H54 (cell line): ENCODE results near the gene JAZF1.

ENCODE experiments used
- DNase-seq: peaks from one replicate; pipeline ENCODE4 v3.0.0; 2011; ENCODE audit warnings: low spot score, mixed read lengths; ENCODE audit not compliant: insufficient read length
- FAIRE-seq: peaks from 3 replicates; lab custom pipeline; 2011; peaks lifted over from hg19 to GRCh38; lab: Jason Lieb, UNC
- POLR2A ChIP-seq: IDR thresholded peaks from 2 replicates; pipeline ENCODE4 v1.6.1; 2011; ENCODE audit warnings: low read depth, mild to moderate bottlenecking, low read length

Gene JAZF1

DNA sequence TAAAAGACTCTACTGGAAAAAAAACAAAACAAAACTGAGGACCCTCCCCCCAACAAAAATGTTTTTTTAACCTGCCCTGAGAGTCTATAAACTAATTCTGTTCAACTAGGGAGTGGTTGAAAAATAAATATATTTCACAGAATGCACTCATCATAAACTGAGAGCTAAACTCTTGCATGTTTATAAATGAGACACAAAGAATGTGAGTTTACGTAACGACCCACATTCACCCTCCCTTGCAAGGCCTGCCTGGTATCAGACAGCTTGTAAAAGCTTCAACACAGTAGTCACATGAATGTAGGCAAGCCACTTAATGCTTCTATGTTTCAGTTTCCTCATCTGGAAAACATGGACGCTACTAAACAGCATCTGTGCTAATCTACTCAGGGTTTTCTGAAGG, 50.3 kb downstream of the JAZF1 start:
- no peak for TF ChIP-seq POLR2A
- FAIRE-seq (no peak), DNase-seq (no peak)

- FAIRE-seq: no peak
- DNase-seq: no peak
- no peak for TF ChIP-seq POLR2A
Measured at GRCh38 chr7:28128608-28129007, 52.0 kb downstream of the JAZF1 start.

DNA sequence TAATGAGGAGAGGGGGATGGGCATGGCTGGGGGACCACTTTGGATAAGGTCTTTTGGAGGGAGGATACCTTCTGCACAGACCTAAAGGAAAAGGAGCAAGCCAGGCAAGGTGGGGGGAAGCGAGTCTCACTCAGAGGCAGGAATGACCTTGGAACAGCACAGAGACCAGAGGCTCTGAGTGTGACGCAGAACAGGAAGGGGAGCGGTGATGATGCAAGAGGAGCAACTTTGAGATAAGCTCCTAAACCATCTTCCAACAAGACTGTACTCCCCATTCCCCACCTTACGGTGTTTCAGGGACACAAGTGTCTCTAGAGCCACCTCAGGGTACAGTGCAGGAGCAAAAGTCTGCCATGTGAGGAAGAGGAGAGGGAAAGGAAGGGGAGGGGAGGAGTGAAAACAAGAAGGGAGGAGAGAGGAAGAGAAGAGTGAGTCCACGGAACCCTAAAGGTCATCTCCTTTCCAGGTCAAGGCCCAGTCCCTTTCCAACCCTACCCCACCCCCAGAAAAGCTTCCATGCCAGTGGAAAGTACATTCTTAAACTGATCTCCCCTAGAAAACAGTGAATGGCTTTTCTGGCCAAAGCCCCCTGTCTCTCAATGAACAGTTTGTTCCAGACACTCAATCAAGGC, 54.1 kb downstream of the JAZF1 start:
- no peak for DNase-seq
- no peak for FAIRE-seq
- no peak for TF ChIP-seq POLR2A

GRCh38 chr7:28125431-28126409, 54.9 kb downstream of the JAZF1 start:
- TF ChIP-seq POLR2A: no peak
- FAIRE-seq: no peak
- no peak for DNase-seq

DNA sequence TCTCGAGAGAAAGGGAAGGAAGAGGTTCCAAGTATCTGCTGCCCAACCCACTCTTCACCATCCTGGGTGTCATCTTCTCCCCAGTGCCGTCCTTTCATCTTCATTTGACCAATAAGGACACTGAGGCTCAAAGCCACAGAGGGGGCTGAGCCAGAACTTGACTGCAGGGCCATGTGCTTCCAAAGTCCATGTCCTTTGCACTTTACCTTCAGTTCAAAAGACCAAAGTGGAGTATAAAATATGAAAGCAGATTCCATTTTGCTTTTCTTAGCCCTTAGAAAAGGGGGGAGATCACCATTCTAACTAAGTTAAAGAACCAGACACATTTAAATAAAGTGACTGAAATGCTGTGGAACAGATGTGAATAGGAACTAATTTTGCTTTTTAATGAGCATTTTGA, 56.2 kb downstream of the JAZF1 start:
- no peak for TF ChIP-seq POLR2A
- DNase-seq (no peak), FAIRE-seq (no peak)

GRCh38 chr7:28123752-28124151, 56.8 kb downstream of the JAZF1 start:
- no peak for TF ChIP-seq POLR2A
- no peak for DNase-seq
- FAIRE-seq: no peak

GRCh38 chr7:28121496-28121895, 59.1 kb downstream of the JAZF1 start:
- no peak for TF ChIP-seq POLR2A
- FAIRE-seq (no peak), DNase-seq (no peak)

GRCh38 chr7:28116041-28116440, 64.6 kb downstream of the JAZF1 start:
- DNase-seq (no peak), FAIRE-seq (no peak)

GRCh38 chr7:28115261-28115660, 65.3 kb downstream of the JAZF1 start:
- no peak for TF ChIP-seq POLR2A
- DNase-seq (no peak), FAIRE-seq (no peak)

More at GRCh38 chr7:28116041-28116440, 64.6 kb downstream of the JAZF1 start:
- TF ChIP-seq POLR2A: no peak

DNA sequence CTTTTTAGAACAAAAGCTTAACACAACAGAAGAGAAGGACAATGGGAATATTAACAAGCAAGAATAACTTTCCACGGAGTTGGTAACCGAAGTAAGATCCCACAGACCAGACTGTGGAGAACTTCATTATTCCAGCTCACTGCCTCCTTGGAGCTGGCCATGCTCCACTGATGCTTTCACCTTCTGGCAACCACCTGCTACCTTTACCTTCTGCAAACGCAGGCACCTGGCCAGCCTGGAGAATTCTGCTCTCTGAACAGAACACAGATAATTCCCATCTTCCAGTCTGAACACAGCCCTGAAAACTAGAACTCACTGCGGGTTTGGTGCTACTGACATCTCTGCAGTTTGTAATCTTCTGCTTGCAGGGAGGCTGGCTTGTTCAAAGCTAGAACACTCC, 66.5 kb downstream of the JAZF1 start:
- no peak for TF ChIP-seq POLR2A
- FAIRE-seq (no peak), DNase-seq (no peak)

DNA sequence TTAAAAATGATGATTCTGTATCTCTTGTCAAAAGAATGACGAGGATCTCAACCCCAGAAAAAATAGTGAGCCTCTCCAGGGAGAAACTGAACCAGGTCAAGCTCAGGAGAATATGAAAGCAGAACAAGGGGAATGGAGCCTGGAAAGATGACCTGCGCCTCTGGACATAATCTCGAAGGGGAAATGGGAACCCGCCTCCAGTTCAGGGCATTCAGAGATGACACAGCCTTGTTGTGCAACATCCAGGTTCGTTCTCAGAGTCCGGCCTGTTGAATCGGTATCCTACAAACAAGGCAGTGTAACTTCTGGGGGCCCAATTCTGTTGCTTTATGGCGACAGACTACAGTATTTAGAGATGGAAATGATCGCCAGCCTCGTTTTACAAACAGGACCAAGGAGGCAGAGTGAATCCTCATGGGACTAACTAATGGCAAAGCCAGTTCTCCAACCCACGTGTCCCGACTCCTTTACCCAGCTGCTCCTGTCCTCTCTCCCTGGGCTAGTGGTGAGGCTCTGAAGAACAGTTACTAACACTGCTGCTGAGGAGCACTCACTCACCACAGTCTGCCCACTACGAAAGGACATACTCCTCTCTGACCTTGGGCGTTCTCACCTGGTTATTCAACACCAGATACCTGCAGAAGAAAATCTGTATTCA, 67.6 kb downstream of the JAZF1 start:
- no peak for TF ChIP-seq POLR2A
- FAIRE-seq: no peak
- DNase-seq: no peak

DNA sequence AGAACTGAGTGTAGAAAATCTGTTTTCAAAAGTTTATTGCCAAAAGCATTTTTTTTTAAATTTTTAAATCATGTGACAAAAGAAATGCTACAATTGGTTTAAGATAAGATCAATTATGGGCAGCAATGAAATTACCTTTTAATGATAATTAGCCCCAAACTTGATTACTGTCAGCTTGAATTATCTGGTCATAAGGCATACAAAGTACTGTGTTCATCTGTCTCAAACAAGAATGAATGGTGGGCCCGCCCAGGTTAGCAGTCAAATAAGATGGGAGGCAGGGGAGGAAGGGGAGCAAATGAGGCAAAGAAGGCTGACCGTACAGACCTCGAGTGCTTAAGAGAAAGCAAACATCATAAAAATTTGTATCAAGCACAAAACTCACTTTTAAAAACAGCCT, 68.1 kb downstream of the JAZF1 start:
- DNase-seq (no peak), FAIRE-seq (no peak)
- no peak for TF ChIP-seq POLR2A

DNA sequence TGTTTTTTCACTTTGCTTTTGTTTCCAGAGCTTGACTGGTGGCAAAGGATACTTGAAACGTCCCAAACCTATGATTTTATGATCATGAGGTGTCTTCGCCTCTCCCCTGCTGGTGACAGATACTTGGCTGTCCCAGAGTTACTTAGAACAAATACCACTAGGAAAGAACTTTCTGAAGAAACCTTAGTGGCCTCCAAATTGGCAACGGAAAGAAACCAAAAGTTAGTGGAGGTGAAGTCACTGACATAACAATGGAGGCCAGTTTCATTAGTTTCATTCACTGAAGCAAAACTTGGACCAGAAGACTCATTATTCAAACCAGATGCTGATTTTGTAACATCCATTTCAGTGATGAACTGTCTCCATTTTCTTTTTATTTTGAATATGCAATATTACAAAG, 68.6 kb downstream of the JAZF1 start:
- TF ChIP-seq POLR2A: no peak
- no peak for FAIRE-seq
- DNase-seq: no peak

DNA sequence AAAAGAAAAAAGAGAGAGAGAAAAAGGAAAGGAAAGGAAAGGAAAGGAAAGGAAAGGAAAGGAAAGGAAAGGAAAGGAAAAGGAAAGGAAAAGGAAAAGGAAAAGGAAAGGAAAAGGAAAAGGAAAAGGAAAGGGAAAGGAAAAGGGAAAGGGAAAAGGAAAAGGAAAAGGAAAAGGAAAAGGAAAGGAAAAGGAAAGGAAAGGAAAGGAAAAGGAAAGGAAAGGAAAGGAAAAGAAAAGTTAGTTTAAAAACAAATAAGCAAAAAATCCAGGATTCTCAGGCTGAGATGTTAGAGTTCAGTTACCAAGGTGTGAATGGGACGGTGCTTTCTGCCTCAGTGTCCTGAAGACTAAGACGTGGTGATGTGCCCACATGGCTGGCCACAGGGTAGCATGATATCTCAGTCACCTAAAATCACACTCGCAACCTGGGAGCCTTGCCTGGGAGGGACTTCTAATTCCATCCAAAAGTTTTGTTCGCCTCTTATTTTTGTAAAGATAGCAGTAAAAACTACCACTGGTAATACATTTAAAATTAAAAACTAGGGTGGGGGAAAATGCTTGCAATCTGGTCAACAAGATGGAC, 70.1 kb downstream of the JAZF1 start:
- no peak for DNase-seq
- no peak for TF ChIP-seq POLR2A
- no peak for FAIRE-seq
